Cardiac muscle cell (in vitro differentiated cells and primary cell): Measurements from ENCODE around the gene SIRPA. TPM values are rescaled to one million over a fixed set of nuclear protein-coding genes. Genes with fewer than 3 reads are reported as not detected.

ENCODE experiments used
- DNase-seq, 2 donors: peaks; one replicate each; pipeline versions ENCODE4 v3.0.0 to v3.0.0-alpha.2; 2010 to 2017; ENCODE audit warnings: low read depth in 1 of 2, low spot score in 1 of 2
- H3K27ac ChIP-seq: fragments of 200-600 bp; sonication (generic); 2 replicates; pipeline ENCODE4 v1.5.1; 2016
- H3K27me3 ChIP-seq: fragments of 200-600 bp; sonication (generic); 2 replicates; pipeline ENCODE4 v1.6.0; 2016; ENCODE audit warnings: control low read depth
- H3K36me3 ChIP-seq: fragments of 200-600 bp; sonication (generic); 2 replicates; pipeline ENCODE4 v1.5.1; 2016; ENCODE audit warnings: control low read depth
- H3K4me1 ChIP-seq: fragments of 200-600 bp; sonication (generic); 2 replicates; pipeline ENCODE4 v1.8.1; 2017; ENCODE audit warnings: low read depth, mild to moderate bottlenecking, mixed run types
- H3K4me3 ChIP-seq: fragments of 200-600 bp; sonication (generic); 2 replicates; pipeline ENCODE4 v1.5.1; 2016; ENCODE audit warnings: mild to moderate bottlenecking
- H3K9me3 ChIP-seq: fragments of 200-600 bp; sonication (generic); 2 replicates; pipeline ENCODE4 v1.5.1; 2017; ENCODE audit warnings: low read depth, mild to moderate bottlenecking, control low read depth
- CTCF ChIP-seq: IDR thresholded peaks from 2 replicates; pipeline ENCODE4 v1.5.1; 2012; ENCODE audit warnings: low read depth, mild to moderate bottlenecking, low read length
- polyA plus RNA-seq: library from polyadenylated mRNA; unstranded; fragments of >200 nt; fragmentation: Nextera tagmentation; extraction: Ambion mirVana; gene quantifications from 2 replicates; pipeline ENCODE4 v1.2.1, GENCODE V29; 2016
- total RNA-seq: library from RNA; depleted of rRNA; stranded (reverse); fragments of >200 nt; gene quantifications from 2 replicates; pipeline ENCODE4 v1.2.3, GENCODE V29; 2016

The SIRPA gene
- total and polyA plus RNA-seq, 2 experiments from 2014 or later = 42.9 to 43.0 TPM

DNA sequence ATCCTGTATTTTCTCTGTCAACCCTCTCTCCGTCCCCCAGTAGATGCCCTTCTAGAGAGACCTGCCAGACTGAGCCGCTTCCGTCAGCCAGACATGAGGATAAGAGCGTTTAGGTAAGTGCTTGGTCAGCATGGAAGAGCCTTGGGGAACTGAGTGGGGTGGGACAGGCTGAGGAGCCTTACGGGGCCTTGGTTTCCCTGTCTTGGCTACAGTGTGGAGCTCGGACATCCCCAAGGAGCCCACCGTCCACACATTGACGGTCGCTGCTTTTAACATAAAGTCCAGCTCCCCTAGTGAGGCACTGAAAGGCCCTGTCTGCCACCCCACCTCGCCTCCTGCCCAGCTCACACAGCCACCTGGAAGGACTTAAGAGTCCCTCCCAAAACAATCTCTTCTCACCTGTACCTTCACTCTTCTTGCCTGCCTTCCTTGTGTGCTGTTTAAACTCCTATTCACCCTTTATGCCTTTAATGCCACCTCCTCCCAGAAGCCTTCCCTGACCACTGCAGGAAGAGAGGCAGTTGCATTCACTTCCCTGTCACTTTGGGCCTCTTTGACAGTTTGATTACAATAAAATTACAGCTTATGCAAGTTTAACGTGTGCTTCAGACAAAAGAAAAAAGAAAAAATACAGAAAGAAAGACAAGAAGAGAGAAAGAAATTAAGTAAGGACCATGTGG is 56.4 kb downstream of the SIRPA start:
- H3K36me3 ChIP-seq = no peaks in the 10 kb centered on the region

DNA sequence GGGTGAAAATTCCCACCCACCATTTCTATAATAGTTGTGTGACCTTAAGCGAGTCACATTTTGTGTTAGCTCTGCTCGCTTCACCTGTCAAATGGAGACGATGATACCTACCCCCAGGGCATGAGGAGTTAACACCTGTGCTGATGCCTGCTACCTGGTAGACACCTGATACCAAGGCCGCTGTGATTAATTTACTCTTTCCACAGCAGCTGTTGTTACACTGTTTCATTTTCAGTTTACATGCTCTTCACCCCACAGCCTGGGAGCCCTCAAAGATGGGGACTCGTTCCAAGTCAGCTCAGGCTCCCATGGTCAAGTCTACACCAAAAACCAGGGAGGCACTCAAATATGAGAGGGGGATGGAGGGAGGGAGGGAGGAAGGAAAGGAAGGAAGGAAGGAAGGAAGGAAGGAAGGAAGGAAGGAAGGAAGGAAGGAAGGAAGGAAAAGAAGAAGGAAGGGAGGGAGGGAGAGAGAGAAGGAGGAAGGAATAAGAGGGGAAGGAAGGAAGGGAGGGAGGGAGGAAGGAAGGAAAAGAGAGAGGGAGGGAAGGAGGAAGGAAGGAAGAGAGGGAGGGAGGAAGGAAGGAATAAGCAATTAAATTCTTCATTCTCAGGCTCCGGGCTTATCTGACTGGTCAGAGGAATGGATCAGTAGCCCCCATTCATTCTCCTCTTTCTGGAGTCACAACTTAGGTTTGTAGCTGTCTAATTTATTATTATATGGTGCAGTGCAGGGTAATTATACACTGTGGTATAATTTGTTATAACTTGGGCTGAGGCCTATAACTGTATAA is 57.7 kb downstream of the SIRPA start:
- peaks cover 35% of the 10 kb centered on the region for H3K4me1 ChIP-seq
- DNase-seq = no peak
- no peaks in the 10 kb centered on the region for H3K9me3 ChIP-seq
- no peak overlapping the region for H3K4me3 ChIP-seq
- H3K27ac ChIP-seq = no peak overlapping the region
- no peaks in the 10 kb centered on the region for H3K27me3 ChIP-seq
- no peak for TF ChIP-seq CTCF
- H3K36me3 ChIP-seq = no peaks in the 10 kb centered on the region

More for the DNA sequence above, 56.4 kb downstream of the SIRPA start:
- H3K4me3 ChIP-seq = no peak overlapping the region
- H3K4me1 ChIP-seq = peaks cover 46% of the 10 kb centered on the region
- H3K27ac ChIP-seq = no peak overlapping the region
- H3K27me3 ChIP-seq = no peaks in the 10 kb centered on the region
- no peaks in the 10 kb centered on the region for H3K9me3 ChIP-seq
- TF ChIP-seq CTCF = no peak
- no peak for DNase-seq

DNA sequence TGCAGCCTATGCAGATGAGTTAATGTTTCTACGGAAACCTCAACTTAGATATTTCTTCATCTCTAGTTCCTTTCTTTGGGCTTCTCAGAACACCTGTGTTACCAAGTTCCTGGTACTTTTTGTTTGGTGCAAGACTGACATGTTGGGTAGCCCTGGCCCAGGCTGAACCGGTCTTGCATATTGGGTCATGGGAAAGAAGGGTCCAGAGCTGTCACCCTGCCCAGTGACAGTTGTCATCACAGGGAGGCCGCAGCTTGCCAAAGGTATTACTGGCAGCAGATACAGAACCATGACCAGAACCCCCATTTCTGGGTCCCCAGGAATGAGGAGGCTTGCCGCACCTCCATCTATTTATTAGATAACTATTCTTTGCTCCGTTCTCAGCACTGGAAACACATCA is 58.4 kb downstream of the SIRPA start:
- no peaks in the 10 kb centered on the region for H3K27me3 ChIP-seq
- no peak for DNase-seq
- peaks cover 31% of the 10 kb centered on the region for H3K4me1 ChIP-seq
- H3K9me3 ChIP-seq = no peaks in the 10 kb centered on the region
- H3K27ac ChIP-seq = no peak overlapping the region
- no peaks in the 10 kb centered on the region for H3K36me3 ChIP-seq
- TF ChIP-seq CTCF = no peak
- H3K4me3 ChIP-seq = no peak overlapping the region

- no peak for DNase-seq
- Histone ChIP-seq H3K4me3 (no peak overlapping the region), H3K9me3 (no peaks in the 10 kb centered on the region), H3K36me3 (no peaks in the 10 kb centered on the region), H3K27me3 (no peaks in the 10 kb centered on the region), H3K27ac (no peak overlapping the region), H3K4me1 (peaks cover 17% of the 10 kb centered on the region)
- TF ChIP-seq CTCF = no peak
Measured at GRCh38 chr20:1955217-1955616, 60.0 kb downstream of the SIRPA start.

DNA sequence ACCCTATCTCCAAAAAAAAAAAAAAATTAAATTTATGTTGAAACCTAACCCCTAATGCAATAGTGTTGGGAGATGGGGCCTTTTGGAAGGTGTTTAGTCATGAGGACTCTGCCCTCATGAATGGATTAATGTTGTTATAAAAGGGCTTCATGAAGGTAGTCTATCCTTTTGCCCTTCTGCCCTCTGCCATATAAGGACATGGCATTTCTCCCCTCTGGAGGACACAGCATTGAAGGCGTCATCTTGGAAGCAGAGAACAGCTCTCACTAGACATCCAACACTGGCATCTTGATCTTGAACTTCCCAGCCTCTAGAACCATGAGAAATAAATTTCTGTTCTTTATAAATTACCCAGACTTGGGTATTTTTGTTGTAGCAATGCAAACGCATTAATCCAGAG is 63.2 kb downstream of the SIRPA start:
- no peak overlapping the region for H3K27ac ChIP-seq
- H3K27me3 ChIP-seq = no peaks in the 10 kb centered on the region
- peaks cover 8% of the 10 kb centered on the region for H3K4me1 ChIP-seq
- DNase-seq = no peak
- TF ChIP-seq CTCF = no peak
- no peak overlapping the region for H3K4me3 ChIP-seq
- no peaks in the 10 kb centered on the region for H3K36me3 ChIP-seq
- no peaks in the 10 kb centered on the region for H3K9me3 ChIP-seq
